Spleen (tissue), 7 donors: Measurements from ENCODE around the gene OR6A2.

ENCODE experiments used
- CTCF ChIP-seq, 11 experiments: fragments of 200-600 bp in 7 of 11; fragments of 450-650 bp in 4 of 11; sonication (generic) in 4 of 11; IDR thresholded peaks in 8 of 11; conservative IDR thresholded peaks in 3 of 11; 1 replicate in 7 of 11; 2 replicates in 4 of 11; pipeline versions ENCODE4 v1.4.0 to v1.8.0; 2016 to 2021; ENCODE audit warnings: antibody characterized with exemption in 11 of 11, inconsistent platforms in 4 of 11, mild to moderate bottlenecking in 1 of 11
- POLR2A ChIP-seq, 3 donors: fragments of 450-650 bp; IDR thresholded peaks; one replicate each; pipeline ENCODE4 v1.5.1; 2017; ENCODE audit warnings: antibody characterized with exemption in 3 of 3, mild to moderate bottlenecking in 1 of 3
- donor health status: DM: no; HTN: no; CAD: no; lungs with moderate emphysema.
- donor health status: DM: no; HTN: no; CAD: no.
- donor health status: DM: no; HTN: no; CAD: no.

GRCh38 chr11:6778518-6778917, 21.0 kb downstream of the OR6A2 start:
- TF ChIP-seq CTCF (IDR thresholded peaks at IDR 0.05 in 8 of 11, conservative IDR thresholded peaks at IDR 0.05 in 3 of 11), result no peak
- no peak for TF ChIP-seq POLR2A (IDR thresholded peaks at IDR 0.05)
